Panc1 (cell line): ENCODE measurements around the gene MAGI2.

Source experiments
- CTCF ChIP-seq: fragments of 450-650 bp; IDR thresholded peaks from 2 replicates; pipeline ENCODE4 v1.5.1; 2017; ENCODE audit warnings: mild to moderate bottlenecking
- SIN3A ChIP-seq: IDR thresholded peaks from 2 replicates; pipeline ENCODE4 v1.6.1; 2012; ENCODE audit warnings: low read depth, mild to moderate bottlenecking, low read length, moderate library complexity, borderline replicate concordance; ENCODE audit not compliant: insufficient read depth
- TF ChIP-seq, protein P1 (sequence below), 2 experiments: IDR thresholded peaks; 2 replicates each; pipeline ENCODE4 v1.6.1; 2011 to 2012; ENCODE audit warnings: low read depth in 2 of 2, control low read depth in 1 of 2, low read length in 1 of 2, mild to moderate bottlenecking in 1 of 2, moderate library complexity in 1 of 2; ENCODE audit not compliant: insufficient read depth in 1 of 2

- TF ChIP-seq CTCF (no peak), SIN3A (no peak)
- TF ChIP-seq, protein P1, sequence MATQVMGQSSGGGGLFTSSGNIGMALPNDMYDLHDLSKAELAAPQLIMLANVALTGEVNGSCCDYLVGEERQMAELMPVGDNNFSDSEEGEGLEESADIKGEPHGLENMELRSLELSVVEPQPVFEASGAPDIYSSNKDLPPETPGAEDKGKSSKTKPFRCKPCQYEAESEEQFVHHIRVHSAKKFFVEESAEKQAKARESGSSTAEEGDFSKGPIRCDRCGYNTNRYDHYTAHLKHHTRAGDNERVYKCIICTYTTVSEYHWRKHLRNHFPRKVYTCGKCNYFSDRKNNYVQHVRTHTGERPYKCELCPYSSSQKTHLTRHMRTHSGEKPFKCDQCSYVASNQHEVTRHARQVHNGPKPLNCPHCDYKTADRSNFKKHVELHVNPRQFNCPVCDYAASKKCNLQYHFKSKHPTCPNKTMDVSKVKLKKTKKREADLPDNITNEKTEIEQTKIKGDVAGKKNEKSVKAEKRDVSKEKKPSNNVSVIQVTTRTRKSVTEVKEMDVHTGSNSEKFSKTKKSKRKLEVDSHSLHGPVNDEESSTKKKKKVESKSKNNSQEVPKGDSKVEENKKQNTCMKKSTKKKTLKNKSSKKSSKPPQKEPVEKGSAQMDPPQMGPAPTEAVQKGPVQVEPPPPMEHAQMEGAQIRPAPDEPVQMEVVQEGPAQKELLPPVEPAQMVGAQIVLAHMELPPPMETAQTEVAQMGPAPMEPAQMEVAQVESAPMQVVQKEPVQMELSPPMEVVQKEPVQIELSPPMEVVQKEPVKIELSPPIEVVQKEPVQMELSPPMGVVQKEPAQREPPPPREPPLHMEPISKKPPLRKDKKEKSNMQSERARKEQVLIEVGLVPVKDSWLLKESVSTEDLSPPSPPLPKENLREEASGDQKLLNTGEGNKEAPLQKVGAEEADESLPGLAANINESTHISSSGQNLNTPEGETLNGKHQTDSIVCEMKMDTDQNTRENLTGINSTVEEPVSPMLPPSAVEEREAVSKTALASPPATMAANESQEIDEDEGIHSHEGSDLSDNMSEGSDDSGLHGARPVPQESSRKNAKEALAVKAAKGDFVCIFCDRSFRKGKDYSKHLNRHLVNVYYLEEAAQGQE (IDR thresholded peaks at IDR 0.05; ENCODE audit: insufficient read depth in 1 of 2, low read depth in 2 of 2, low read length in 1 of 2), result no peak
These were observed 955.6 kb downstream of the MAGI2 start for GRCh38 chr7:78497728-78498427.
